Measurements from ENCODE around the gene STT3B. TPM values are rescaled to one million over a fixed set of nuclear protein-coding genes. Genes with fewer than 3 reads are reported as not detected.

STT3B gene
- total RNA-seq, 1 donor from 2014 or later, result 214 TPM

GRCh38 chr3:31652296-31652695 is 119.6 kb downstream of the STT3B start:
- DNase-seq, result no peak

GRCh38 chr3:31653464-31653863 is 120.7 kb downstream of the STT3B start:
- no peak for DNase-seq

GRCh38 chr3:31654998-31655397 is 122.3 kb downstream of the STT3B start:
- DNase-seq, result no peak

GRCh38 chr3:31659246-31659645 is 126.5 kb downstream of the STT3B start:
- no peak for DNase-seq

GRCh38 chr3:31661286-31661685 is 128.6 kb downstream of the STT3B start:
- no peak for DNase-seq

GRCh38 chr3:31661993-31662670 is 129.4 kb downstream of the STT3B start:
- no peak for DNase-seq

- no peak for DNase-seq
Observed at GRCh38 chr3:31664031-31664430, 131.3 kb downstream of the STT3B start.

GRCh38 chr3:31667582-31667981 is 134.9 kb downstream of the STT3B start:
- DNase-seq, result no peak

- DNase-seq, result no peak
Observed at GRCh38 chr3:31668242-31668641, 135.5 kb downstream of the STT3B start.

GRCh38 chr3:31670136-31670535 is 137.4 kb downstream of the STT3B start:
- DNase-seq, result no peak

- no peak for DNase-seq
Observed at GRCh38 chr3:31670722-31671121, 138.0 kb downstream of the STT3B start.

- no peak for DNase-seq
Observed at GRCh38 chr3:31671451-31671850, 138.7 kb downstream of the STT3B start.

- no peak for DNase-seq
Observed at GRCh38 chr3:31671976-31672375, 139.3 kb downstream of the STT3B start.

- no peak for DNase-seq
Observed at GRCh38 chr3:31673950-31674349, 141.2 kb downstream of the STT3B start.

GRCh38 chr3:31676556-31676955 is 143.8 kb downstream of the STT3B start:
- no peak for DNase-seq

GRCh38 chr3:31680072-31680870 is 147.5 kb downstream of the STT3B start:
- DNase-seq, result no peak
